ENCODE data around the gene TCF25.
"Not testable (repeated sequence)": the region's sequence is repeated elsewhere in the genome, so short reads cannot be mapped to it uniquely, and the experiment has no call there.

DNA sequence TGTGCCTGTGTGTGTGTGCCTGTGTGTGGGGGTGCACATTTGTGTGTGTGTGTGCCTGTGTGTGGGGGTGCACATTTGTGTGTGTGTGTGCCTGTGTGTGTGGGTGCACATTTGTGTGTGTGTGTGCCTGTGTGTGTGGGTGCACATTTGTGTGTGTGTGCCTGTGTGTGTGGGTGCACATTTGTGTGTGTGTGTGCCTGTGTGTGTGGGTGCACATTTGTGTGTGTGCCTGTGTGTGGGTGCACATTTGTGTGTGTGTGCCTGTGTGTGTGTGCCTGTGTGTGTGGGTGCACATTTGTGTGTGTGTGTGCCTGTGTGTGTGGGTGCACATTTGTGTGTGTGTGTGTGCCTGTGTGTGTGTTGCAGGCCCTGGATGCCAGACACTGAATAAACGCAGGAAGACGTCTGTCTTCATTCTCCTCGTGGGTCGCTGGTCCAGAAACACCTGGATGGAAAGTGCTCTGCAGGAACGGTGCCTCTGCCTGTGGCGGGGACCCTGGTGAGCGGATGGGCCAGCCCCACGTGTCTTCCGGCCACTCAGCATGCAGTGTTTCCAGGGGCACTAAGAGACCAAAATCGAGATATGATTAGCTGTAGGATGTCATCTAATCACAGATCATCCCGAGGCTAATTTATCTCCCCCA lies 41.4 kb downstream of the TCF25 start:
- TF ChIP-seq, protein P1, sequence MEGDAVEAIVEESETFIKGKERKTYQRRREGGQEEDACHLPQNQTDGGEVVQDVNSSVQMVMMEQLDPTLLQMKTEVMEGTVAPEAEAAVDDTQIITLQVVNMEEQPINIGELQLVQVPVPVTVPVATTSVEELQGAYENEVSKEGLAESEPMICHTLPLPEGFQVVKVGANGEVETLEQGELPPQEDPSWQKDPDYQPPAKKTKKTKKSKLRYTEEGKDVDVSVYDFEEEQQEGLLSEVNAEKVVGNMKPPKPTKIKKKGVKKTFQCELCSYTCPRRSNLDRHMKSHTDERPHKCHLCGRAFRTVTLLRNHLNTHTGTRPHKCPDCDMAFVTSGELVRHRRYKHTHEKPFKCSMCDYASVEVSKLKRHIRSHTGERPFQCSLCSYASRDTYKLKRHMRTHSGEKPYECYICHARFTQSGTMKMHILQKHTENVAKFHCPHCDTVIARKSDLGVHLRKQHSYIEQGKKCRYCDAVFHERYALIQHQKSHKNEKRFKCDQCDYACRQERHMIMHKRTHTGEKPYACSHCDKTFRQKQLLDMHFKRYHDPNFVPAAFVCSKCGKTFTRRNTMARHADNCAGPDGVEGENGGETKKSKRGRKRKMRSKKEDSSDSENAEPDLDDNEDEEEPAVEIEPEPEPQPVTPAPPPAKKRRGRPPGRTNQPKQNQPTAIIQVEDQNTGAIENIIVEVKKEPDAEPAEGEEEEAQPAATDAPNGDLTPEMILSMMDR (IDR thresholded peaks at IDR 0.05; ENCODE audit: poor library complexity): not testable (repeated sequence)
- not testable (repeated sequence) for TF ChIP-seq EZH2 (IDR thresholded peaks at IDR 0.05; ENCODE audit: borderline replicate concordance); EZH2phosphoT487 (IDR thresholded peaks at IDR 0.05; ENCODE audit: low read depth, severe bottlenecking, unreplicated experiment)

Data from hepatocyte (in vitro differentiated cells).